Inferior parietal cortex (tissue), 1 donor: ENCODE results near the gene ZNF91.
"Not testable (repeated sequence)": the region's sequence is repeated elsewhere in the genome, so short reads cannot be mapped to it uniquely, and the experiment has no call there.

Source experiments
- DNase-seq: peaks from one replicate; pipeline ENCODE4 v3.0.0-alpha.2; 2016; ENCODE audit errors: extremely low spot score

The ZNF91 gene

DNA sequence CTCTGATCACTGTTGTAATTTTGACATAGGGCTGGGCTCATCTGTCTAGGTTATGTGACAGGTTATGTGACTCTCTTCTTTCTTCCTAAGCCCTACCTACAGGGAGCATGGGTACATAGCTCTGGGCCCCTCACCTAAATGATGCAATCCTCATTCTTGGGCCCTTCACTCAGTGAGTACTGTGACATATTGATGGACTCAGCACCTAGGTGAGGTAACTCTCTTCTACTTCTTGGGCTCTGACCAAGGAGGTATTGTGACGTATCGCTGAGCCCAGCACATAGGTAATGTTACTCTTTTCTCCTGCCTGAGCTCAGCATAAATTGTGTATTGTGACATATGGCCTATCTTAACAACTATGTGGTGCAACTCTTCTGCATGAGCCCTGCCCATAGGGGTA, 76.3 kb downstream of the ZNF91 start:
- DNase-seq = not testable (repeated sequence)

DNA sequence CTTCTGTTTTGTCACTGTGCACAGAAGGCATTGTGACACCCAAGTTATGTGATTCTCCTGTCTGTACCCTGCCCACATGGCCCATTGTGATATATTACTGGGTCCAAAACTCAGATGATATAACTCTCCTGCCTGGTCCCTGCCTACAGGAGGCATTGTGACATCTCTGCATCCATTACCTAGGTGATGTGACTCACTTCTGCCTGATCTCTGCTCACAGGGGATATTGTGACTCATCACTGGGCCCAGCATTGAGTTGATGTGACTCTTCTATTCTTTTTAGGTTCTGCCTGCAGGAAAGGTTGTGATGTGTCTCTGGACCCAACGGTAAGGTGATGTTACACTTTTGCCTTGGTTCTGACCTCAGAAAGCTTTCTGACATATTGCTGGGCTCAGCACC, 77.1 kb downstream of the ZNF91 start:
- no peak for DNase-seq

DNA sequence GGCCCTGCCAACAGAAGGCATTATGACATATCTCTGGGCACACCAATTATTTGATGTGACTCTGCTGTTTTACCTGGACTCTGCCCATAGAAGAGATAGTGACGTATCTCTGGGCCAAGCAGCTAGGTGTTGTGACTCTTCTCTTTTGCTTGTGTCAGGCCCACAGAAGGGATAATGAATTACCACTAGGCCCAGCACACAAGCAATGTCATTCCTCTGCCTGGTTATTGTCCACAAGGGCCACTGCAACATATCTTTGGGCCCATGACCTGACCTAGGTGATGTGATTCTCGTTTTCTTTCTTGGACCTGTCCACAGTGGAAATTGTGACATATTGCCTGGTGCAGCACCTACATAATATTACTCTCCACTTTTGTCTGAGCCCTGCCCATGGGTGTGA, 80.0 kb downstream of the ZNF91 start:
- no peak for DNase-seq

DNA sequence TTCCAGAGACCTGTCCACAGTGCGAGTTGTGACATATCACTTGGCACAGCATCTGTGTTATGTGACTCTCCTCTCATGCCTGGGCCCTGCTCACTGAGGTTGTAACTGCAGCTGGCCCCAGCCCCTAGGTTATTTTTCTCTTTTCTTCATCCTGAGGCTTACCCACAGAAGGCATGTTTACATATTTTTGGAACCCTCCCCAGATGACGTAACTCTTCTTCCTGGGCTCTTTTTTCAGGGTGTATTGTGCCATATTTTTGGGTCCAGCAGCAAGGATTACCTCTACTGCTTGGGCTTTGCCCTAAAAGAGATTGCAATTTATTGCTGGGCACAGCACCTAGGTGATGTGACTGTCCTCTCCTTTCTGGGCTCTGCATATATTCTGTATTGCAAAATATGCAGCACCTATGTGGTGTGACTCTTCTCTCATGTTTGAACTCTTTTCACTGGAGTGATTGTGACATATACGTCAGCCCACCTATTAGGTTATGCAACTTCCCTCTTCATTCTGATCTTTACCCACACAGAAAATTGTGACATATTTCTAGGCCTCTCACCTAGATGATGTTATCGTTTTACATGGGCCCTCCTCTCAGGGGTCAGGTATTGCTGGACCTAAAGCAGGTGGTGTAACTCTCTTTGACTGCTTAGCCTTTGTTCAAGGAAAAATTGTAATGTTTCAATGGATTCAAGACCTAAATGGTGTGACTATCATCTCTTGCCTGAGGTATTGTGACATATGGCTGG, 80.6 kb downstream of the ZNF91 start:
- DNase-seq = no peak

DNA sequence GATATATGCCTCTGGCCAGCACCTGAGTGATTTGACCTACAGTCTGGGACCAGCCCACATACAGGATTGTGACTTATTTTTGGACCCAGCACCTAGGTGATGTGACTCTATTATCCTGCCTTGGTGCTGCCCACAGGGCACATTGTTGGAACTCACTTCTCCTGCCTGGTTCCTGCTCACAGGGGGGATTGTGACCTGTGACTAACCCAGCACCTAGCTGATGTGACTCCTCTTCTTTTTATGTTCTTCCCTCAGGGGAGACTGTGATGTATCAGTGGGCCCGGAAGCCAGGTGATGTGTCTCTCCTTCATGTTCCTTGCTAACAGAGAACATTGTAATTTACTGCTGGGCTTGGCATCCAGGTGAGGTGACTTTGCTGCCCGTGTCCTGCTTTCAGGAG, 82.1 kb downstream of the ZNF91 start:
- no peak for DNase-seq

DNA sequence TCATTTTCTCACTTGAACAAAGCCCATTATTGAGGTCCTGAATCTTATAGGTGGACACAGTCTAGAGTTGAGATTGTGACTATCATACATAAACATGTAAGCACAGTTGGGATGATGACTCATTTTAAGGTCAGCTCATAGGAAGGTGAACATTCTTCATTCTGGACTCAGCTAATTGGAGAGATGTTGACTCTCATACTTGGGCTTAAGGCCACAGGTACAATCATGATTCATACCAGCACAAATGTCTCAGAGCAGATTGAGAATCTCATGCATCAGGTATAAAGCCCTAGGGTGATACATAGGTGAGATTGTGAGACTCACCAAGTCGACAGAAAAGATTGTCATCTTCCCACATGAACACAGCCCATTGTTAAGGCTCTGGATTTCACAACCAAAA, 82.8 kb downstream of the ZNF91 start:
- DNase-seq = no peak

DNA sequence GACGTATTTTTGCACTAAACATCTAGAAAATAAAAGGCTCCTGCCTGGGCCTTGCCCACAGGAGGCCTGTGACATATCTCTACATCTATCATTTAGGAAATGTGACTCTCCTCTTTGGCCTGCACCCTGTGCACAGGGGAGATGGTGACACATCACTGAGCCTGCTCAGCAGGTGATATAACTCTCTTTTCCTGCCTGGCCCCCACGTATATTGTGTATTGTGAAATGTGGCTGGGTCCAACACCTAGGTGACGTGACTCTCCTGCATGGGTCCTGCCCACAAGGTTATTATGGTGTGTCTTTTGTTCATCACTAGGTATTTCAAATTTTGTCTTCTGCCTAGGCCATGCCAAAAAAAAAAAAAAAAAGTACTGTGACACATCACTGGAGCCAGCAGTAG, 83.7 kb downstream of the ZNF91 start:
- DNase-seq = no peak

DNA sequence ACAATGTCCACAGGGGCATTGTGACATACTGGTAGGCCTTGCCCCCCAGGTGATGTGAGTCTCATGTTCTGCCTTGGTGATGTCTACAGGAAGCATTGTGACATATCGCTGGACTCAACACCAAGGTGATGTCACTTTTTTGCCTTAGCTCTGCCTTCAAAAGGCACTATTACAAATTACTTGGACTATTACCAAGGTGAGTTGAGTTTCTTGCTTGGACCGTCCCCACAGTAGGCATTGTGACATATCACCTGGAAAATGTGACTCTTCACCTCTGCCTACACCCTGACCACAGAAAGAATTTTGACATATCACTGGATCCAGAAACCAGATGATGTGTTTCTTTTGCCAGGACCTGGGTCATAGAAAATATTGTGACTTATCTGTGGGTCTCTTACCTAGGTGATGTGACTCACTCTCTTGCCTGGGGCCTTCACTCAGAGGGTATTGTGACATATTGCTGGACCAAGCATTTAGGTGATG, 84.5 kb downstream of the ZNF91 start:
- DNase-seq = no peak

DNA sequence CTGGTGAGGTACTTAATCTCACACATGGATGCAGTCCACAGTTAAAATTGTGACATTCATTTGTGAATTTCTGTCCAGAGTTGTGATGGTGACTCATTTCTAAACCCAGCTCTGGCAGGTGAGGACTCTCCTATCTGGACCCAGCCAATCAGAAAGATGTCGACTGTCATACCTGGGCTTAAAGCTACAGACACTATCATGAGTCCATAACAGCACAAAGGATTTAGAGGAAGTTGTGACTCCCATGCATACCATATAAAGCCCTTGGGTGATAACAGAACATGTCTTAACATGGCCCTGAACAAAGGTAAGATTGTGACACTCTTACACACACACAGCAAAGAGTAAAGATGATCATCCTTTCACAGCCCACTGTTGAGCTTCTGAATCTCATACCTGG, 85.3 kb downstream of the ZNF91 start:
- no peak for DNase-seq

DNA sequence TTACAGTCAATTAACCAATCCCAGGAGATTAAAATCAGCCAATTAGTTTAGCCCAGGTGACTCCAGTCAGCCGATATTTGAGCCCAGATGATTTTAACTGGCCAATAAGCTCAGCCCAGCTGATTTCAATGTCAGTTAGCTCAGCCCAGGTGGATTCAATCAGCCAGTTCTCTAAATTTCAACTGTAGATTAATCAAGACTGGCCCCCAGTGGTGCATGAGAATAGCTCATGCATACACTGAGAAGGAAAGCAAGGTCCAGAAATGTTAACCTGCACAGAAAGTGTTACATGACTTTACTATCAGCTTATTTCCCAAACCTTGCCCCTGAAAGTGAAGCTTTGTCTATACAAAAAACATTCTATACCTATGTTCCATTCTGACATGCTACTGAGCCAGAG, 89.7 kb downstream of the ZNF91 start:
- DNase-seq = no peak

DNA sequence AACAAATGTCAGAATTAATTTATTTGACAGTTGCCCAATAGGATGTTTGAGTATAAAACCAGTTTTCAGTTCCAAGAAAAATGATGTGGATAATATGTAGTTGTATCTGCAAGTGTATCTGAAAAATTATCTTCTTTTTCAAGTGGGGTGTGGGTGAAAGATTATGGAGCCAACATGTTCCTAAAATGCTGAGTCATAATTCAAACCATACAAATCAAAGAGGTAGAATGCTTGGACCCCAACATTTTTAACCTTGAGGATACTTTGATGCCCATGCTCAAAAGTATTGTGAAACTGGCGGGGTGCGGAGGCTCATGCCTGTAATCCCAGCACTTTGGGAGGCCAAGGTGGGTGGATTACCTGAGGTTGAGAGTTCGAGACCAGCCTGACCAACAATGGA, 91.0 kb downstream of the ZNF91 start:
- no peak for DNase-seq

DNA sequence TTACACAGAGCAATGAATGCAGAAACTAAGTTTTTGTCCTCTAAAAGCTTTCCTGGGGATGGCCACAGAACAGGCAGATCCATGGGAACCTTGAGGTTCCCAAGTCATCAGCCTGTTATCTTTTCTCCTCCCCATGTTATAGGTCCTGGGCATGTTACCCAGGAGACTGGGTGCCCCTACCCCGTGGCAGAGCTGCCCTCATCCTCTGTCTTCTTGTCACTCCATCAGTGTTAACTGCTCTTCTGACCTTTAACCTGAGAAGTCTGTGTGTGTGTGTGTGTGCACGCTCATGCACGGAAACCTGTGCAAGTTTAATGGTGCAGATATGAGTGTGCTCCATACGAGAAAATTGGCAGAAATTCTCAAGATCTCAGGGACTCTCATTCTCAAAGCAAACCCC, 101.1 kb downstream of the ZNF91 start:
- DNase-seq = no peak

DNA sequence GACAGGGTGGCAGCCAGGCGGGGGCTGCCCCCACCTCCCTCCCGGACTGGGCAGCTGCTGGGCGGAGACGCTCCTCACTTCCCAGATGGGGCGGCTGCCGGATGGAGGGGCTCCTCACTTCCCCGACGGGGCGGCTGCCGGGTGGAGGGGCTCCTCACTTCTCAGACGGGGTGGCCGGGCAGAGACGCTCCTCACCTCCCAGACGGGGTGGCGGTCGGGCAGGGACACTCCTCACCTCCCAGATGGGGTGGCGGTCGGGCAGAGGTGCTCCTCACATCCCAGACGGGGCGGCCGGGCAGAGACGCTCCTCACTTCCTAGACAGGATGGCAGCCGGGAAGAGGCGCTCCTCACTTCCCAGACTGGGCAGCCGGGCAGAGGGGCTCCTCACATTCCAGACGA, 105.3 kb downstream of the ZNF91 start:
- not testable (repeated sequence) for DNase-seq
